ENCODE results near the gene ADARB2. TPM values are rescaled to one million over a fixed set of nuclear protein-coding genes. Genes with fewer than 3 reads are reported as not detected.

Gene ADARB2
- total and polyA plus RNA-seq, 2 experiments from 2014 or later = 0.13 to 0.48 TPM

DNA sequence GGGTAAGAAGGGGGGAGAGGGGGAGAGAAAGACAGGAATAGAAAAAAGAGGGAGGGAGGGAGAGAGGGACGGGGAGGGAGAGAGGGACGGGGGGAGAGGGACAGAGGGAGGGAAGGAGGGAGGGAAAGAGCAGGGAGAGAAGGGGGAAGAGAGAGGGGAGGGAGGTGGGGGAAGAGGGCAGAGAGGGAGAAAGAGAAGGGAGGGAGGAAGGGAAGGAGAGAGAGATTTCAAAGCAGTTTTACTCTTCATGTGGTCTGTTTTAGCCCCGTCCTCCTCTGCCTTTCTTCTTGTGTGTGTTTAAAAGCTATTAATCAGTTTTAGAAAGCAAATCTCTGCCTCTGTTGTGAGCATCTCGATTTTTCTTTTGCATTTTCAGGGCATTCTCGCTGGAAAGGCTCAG lies 444.2 kb downstream of the ADARB2 start:
- peaks cover 6% of the 10 kb centered on the region for H3K27me3 ChIP-seq
- H3K4me2 ChIP-seq = peak overlapping the region; percentile 19
- TF ChIP-seq, protein P1, sequence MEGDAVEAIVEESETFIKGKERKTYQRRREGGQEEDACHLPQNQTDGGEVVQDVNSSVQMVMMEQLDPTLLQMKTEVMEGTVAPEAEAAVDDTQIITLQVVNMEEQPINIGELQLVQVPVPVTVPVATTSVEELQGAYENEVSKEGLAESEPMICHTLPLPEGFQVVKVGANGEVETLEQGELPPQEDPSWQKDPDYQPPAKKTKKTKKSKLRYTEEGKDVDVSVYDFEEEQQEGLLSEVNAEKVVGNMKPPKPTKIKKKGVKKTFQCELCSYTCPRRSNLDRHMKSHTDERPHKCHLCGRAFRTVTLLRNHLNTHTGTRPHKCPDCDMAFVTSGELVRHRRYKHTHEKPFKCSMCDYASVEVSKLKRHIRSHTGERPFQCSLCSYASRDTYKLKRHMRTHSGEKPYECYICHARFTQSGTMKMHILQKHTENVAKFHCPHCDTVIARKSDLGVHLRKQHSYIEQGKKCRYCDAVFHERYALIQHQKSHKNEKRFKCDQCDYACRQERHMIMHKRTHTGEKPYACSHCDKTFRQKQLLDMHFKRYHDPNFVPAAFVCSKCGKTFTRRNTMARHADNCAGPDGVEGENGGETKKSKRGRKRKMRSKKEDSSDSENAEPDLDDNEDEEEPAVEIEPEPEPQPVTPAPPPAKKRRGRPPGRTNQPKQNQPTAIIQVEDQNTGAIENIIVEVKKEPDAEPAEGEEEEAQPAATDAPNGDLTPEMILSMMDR (IDR thresholded peaks at IDR 0.05; ENCODE audit: poor library complexity) = no peak
- TF ChIP-seq EZH2phosphoT487 (IDR thresholded peaks at IDR 0.05; ENCODE audit: low read depth, severe bottlenecking, unreplicated experiment) (no peak), EZH2 (IDR thresholded peaks at IDR 0.05; ENCODE audit: borderline replicate concordance) (no peak)

DNA sequence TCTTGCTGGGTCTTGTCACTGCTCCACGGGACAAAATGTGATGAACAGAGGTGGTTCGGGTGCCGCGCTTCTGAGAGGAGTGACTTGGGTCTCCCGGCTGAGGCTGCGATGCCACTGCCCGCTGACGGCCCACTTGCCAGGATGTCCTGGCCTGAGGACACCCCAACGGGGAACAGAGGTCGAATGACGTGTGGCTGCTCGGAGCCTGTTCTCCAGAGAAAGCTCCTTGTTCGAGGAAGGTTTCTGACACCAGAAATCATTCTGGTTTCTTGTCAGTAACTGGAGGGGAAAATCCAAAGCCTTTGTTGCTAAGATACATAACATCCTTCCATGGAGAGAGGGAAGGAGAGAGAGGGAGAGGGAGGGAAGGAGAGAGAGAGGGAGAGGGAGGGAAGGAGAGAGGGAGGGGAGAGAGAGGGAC lies 444.7 kb downstream of the ADARB2 start:
- Histone ChIP-seq H2AFZ (no peak overlapping the region), H3K4me2 (no peak overlapping the region), H3K4me3 (no peak overlapping the region), H3K9me2 (replicated peaks; ENCODE audit: insufficient read depth) (no peaks in the 10 kb centered on the region), H3K27me3 (peaks cover 6% of the 10 kb centered on the region), H3K27ac (no peak overlapping the region), H3K9me3 (ENCODE audit: low read depth) (no peaks in the 10 kb centered on the region), H3K4me1 (ENCODE audit: insufficient read depth) (no peaks in the 10 kb centered on the region), H3K79me2 (no peaks in the 10 kb centered on the region), H4K20me1 (ENCODE audit: insufficient read depth, poor library complexity, severe bottlenecking) (no peaks in the 10 kb centered on the region), H3K36me3 (replicated peaks; ENCODE audit: insufficient read depth, low read depth) (no peaks in the 10 kb centered on the region)
- TF ChIP-seq EZH2 (IDR thresholded peaks at IDR 0.05; ENCODE audit: borderline replicate concordance) = no peak
- TF ChIP-seq, protein P1 (IDR thresholded peaks at IDR 0.05; ENCODE audit: poor library complexity) = no peak
- TF ChIP-seq EZH2phosphoT487 (IDR thresholded peaks at IDR 0.05; ENCODE audit: low read depth, severe bottlenecking, unreplicated experiment) = no peak
- 77% methylated on average over 13 of the region's 13 CpGs for WGBS (ENCODE audit: low lambda C conversion rate, missing lambda C conversion rate)
- DNase-seq (ENCODE audit: low spot score) = no peak

More for the DNA sequence above, 444.2 kb downstream of the ADARB2 start:
- H3K9me3 ChIP-seq (ENCODE audit: low read depth) = no peaks in the 10 kb centered on the region
- no peaks in the 10 kb centered on the region for H3K79me2 ChIP-seq
- no peak overlapping the region for H3K4me3 ChIP-seq
- H4K20me1 ChIP-seq (ENCODE audit: insufficient read depth, poor library complexity, severe bottlenecking) = no peaks in the 10 kb centered on the region
- H3K4me1 ChIP-seq (ENCODE audit: insufficient read depth) = no peaks in the 10 kb centered on the region
- no peak overlapping the region for H2AFZ ChIP-seq
- DNase-seq (ENCODE audit: low spot score) = no peak
- H3K36me3 ChIP-seq (replicated peaks; ENCODE audit: insufficient read depth, low read depth) = no peaks in the 10 kb centered on the region
- H3K27ac ChIP-seq = no peak overlapping the region
- 32% methylated on average over 2 of the region's 5 CpGs for WGBS (ENCODE audit: low lambda C conversion rate, missing lambda C conversion rate)
- H3K9me2 ChIP-seq (replicated peaks; ENCODE audit: insufficient read depth) = no peaks in the 10 kb centered on the region

DNA sequence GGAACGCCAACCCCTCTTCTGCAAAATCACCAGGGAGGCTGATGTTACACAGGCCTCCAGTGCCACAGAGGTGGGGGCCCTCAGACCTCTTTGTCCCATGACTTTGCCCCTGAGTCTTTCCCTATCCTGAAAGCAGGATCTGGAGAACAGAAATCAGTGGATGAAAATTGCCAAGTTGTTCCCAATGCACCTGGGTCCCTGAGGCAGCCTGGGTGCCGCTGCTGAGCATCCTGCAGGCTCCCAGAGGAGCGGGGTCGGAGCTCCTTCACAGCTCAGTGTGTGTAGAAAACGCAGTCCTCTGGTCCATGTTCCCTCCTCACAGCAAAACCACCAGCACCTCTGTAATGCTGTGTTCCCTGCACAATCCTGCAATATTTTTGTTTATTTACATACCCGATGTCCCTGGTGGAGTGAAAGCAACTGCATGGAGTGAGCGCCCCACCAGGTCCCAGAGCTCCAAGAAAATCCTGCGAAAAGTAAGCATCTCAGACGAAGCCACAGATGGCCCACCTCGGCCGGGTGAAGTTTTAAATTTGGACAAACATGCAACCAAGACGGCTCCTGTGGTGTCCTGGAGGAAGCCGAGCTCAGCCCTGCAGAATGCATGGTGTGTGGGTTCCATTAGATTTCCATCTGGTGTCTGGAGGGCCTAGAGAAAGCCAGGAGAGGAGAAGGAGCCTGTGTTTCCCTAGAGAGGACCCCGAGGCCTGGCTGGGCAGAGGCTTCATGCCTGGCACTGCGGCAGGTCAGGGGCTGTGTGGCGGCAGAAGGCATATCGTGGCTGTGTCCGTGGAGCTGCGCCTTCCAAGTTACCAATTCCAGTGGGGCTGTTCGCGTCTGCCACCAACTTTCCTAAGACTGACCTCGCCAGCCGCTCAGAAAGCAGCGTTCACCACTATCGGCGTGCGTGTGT lies 445.9 kb downstream of the ADARB2 start:
- Histone ChIP-seq H3K4me2 (no peak overlapping the region), H3K9me2 (replicated peaks; ENCODE audit: insufficient read depth) (no peaks in the 10 kb centered on the region), H3K4me1 (ENCODE audit: insufficient read depth) (no peaks in the 10 kb centered on the region), H3K79me2 (no peaks in the 10 kb centered on the region), H3K27ac (no peak overlapping the region), H3K9me3 (ENCODE audit: low read depth) (no peaks in the 10 kb centered on the region), H2AFZ (no peak overlapping the region), H3K4me3 (no peak overlapping the region), H4K20me1 (ENCODE audit: insufficient read depth, poor library complexity, severe bottlenecking) (no peaks in the 10 kb centered on the region), H3K27me3 (peaks cover 6% of the 10 kb centered on the region), H3K36me3 (replicated peaks; ENCODE audit: insufficient read depth, low read depth) (no peaks in the 10 kb centered on the region)
- 92% methylated on average over 27 of the region's 27 CpGs for WGBS (ENCODE audit: low lambda C conversion rate, missing lambda C conversion rate)
- DNase-seq (ENCODE audit: low spot score) = no peak
- TF ChIP-seq EZH2 (IDR thresholded peaks at IDR 0.05; ENCODE audit: borderline replicate concordance) = no peak
- TF ChIP-seq, protein P1 (IDR thresholded peaks at IDR 0.05; ENCODE audit: poor library complexity) = no peak
- no peak for TF ChIP-seq EZH2phosphoT487 (IDR thresholded peaks at IDR 0.05; ENCODE audit: low read depth, severe bottlenecking, unreplicated experiment)

Data from hepatocyte (in vitro differentiated cells).